ENCODE results near the gene HELZ2.

Gene HELZ2

GRCh38 chr20:63549679-63550282, 24.3 kb downstream of the HELZ2 start:
- DNase-seq (ENCODE audit: low spot score) = no peak

GRCh38 chr20:63549019-63549418, 25.0 kb downstream of the HELZ2 start:
- DNase-seq (ENCODE audit: low spot score) = no peak

- DNase-seq (ENCODE audit: low spot score) = no peak
Measured at GRCh38 chr20:63548542-63548941, 25.5 kb downstream of the HELZ2 start.

- DNase-seq (ENCODE audit: low spot score) = no peak
Measured at GRCh38 chr20:63547725-63548480, 26.1 kb downstream of the HELZ2 start, which contains the start of gene SRMS. Gene SRMS (minus strand): TSS chr20:63547749. CDS start chr20:63547463, 286 bp downstream.

GRCh38 chr20:63546956-63547724, 26.9 kb downstream of the HELZ2 start:
- DNase-seq (ENCODE audit: low spot score) = no peak

- no peak for DNase-seq (ENCODE audit: low spot score)
Measured at GRCh38 chr20:63546256-63546955, 27.6 kb downstream of the HELZ2 start.

GRCh38 chr20:63545814-63546213, 28.2 kb downstream of the HELZ2 start:
- no peak for DNase-seq (ENCODE audit: low spot score)

GRCh38 chr20:63544958-63545516, 29.0 kb downstream of the HELZ2 start:
- DNase-seq (ENCODE audit: low spot score) = no peak

GRCh38 chr20:63544241-63544957, 29.6 kb downstream of the HELZ2 start:
- DNase-seq (ENCODE audit: low spot score) = no peak

GRCh38 chr20:63543733-63544132, 30.3 kb downstream of the HELZ2 start:
- no peak for DNase-seq (ENCODE audit: low spot score)

- DNase-seq (ENCODE audit: low spot score) = no peak
Measured at GRCh38 chr20:63543131-63543530, 30.9 kb downstream of the HELZ2 start.

- DNase-seq (ENCODE audit: low spot score) = no peak
Measured at GRCh38 chr20:63542696-63543095, 31.3 kb downstream of the HELZ2 start.

GRCh38 chr20:63542031-63542559, 31.9 kb downstream of the HELZ2 start:
- DNase-seq (ENCODE audit: low spot score) = no peak

GRCh38 chr20:63541371-63541770, 32.7 kb downstream of the HELZ2 start:
- DNase-seq (ENCODE audit: low spot score) = no peak

GRCh38 chr20:63540417-63541186, 33.4 kb downstream of the HELZ2 start:
- no peak for DNase-seq (ENCODE audit: low spot score)

GRCh38 chr20:63539441-63540370, 34.3 kb downstream of the HELZ2 start:
- DNase-seq (ENCODE audit: low spot score) = no peak

GRCh38 chr20:63539092-63539430, 35.0 kb downstream of the HELZ2 start:
- no peak for DNase-seq (ENCODE audit: low spot score)

GRCh38 chr20:63538204-63539091, 35.6 kb downstream of the HELZ2 start:
- DNase-seq (ENCODE audit: low spot score) = no peak
